GM21526 (cell line): ENCODE data around the gene LSM14A.
"Not testable (repeated sequence)": the region's sequence is repeated elsewhere in the genome, so short reads cannot be mapped to it uniquely, and the experiment has no call there.

Experiments used
- ATAC-seq: cut with Tn5 transposase; IDR thresholded peaks from one replicate; pipeline ENCODE4 v1.9.1; 2021; ENCODE audit warnings: moderate library complexity; ENCODE audit not compliant: unreplicated experiment, low FRiP score

The LSM14A gene

DNA sequence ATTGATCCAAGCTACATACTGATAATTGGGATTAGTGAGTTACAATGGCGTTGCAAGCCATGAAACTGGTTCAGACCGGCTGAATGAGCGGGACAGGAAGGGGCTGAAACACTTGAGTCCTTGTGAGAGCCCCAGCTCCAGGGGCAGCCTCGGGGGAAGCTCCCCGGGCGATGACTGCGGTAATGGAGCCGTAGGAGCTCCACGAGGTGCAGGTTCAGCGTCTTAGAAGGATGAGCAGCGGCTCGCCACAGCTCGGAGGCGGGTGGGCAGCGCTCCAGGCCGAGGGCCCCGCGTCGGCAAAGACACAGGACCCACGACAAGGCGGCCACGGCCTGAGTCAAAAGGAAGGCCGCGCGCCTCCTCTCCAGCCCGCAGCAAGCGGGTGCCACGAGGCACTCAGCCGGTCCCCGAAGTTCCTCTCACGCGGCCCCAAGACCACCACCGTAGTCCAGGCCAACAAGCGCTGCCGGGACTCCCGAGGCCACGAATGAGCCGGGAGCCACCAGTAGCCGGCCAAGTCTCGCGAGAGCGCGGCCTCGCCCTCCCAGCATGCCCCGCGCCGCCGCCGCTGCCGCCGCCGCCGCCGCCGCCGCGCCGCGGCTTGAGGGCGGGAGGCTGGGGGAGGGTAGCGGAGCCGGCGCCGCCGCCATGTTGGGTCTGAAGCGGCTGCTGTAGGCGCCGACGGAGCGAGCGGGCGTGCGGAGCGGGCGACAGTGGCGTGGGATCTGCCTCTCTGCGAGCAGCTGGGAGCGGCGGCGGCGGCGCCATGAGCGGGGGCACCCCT lies at the start of gene LSM14A:
TSS of gene LSM14A (plus strand) at position 628 of the 784 bp plus-strand sequence. CDS start at position 767, 139 bp downstream.
- peak; percentile 57 for ATAC-seq

DNA sequence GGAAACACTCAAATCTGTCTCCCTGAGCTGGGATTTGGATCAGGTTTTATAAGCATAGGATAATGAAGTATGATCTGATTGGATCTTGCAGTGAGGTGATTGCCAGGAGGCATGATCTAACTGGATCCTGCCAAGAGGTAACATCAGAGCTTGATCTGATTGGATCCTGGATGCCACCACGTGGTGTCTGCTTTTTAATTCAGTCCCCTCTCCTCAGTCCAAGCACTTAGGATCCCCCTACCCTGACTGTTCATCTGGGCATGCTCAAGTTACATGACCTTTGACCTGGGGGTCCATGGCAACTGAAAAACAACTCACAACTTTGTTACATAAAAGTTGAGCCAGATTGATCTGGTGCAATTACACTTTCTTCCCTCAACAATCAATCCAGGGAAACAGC lies 47.5 kb upstream of the LSM14A start:
- no peak for ATAC-seq

DNA sequence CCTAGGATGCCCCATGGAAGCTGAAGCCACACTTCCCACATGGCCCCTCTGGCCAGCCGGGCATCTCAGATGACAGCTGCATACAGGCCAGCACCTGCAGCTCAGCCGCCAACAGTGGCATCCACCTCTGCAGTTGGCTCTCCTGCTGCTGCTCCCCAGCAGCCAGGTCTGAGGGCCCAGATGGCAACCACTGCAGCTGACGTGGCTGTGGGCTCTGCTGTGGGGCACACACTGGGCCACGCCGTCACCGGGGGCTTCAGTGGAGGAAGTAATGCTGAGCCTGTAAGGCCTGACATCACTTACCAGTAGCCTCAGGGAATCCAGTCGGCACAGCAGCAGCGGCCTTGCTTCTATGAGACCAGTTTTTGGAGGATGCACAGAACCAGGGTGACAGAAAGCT lies 45.3 kb upstream of the LSM14A start:
- no peak for ATAC-seq

DNA sequence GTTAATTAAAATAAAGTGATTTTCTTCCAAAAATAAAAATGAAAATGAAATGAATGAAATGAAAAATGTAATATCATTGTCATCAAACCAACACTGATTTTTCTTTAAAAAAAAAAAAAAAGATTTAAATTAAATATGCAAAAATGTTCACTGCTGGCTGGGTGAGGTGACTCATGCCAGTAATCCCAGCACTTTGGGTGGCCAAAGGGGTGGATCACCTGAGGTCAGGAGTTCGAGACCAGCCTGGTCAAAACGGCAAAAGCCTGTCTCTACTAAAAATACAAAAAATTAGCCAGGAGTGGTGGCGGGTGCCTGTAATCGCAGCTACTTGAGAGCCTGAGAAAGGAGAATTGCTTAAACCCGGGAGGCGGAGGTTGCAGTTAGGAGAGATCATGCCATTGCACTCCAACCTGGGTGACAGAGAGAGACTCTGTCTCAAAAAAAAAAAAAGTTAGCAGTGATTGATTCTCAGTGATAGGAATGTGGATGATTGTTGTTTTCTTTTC lies 44.6 kb upstream of the LSM14A start:
- ATAC-seq, result no peak

DNA sequence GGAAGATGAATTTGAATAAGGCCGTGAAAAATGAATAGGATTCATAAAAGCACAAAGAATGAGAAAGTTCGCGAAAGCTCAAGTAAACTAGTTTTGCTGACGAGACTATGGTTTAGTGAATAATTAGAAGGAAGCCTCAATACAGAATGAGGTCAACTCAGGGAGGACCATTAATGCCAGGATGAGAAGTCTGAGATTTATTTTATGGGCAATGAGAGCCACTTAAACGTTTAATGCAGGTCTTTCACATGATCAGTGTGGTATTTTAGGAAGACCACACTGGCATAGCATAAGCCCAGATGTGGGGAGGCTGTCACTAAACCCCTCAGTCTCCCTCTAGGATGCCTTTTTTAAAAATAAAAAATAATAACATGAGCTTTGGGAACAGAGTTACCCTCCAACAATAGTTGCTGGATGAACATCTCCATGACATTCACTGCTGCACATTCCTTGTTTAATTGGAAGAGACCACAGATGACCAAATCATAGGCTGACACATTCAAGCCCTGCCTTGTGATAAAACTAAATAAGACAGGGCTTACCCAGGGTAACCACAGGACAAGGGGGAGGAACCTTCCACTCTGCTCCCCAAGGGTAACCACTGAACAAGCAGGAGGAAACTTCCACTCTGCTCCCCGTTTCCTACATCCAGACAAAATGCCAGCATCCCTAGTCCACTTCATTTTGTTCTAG lies 43.6 kb upstream of the LSM14A start:
- ATAC-seq, result no peak

DNA sequence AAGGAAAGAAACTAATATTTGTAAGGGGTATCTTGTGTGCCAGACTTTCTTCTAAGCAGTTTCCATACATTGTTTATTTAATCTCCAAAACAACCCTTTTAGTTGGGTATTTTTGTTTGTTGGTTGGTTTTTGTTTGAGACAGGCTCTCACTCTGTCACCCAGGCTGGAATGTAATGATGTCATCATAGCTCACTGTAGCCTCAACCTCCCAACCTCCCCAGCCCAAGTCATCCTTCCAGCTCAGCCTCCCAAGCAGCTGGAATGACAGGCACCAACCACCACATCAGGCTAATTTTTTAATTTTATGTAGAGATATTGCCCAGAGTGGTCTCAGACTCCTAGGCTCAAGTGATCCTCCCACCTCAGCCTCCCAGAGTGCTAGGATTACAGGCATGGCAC lies 41.2 kb upstream of the LSM14A start:
- no peak for ATAC-seq

DNA sequence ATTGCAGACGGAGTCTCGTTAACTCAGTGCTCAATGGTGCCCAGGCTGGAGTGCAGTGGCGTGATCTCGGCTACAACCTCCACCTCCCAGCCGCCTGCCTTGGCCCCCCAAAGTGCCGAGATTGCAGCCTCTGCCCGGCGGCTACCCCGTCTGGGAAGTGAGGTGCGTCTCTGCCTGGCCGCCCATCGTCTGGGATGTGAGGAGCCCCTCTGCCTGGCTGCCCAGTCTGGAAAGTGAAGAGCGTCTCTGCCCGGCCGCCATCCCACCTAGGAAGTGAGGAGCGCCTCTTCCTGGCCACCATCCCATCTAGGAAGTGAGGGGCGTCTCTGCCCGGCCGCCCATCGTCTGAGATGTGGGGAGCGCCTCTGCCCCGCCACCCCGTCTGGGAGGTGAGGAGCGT lies 40.2 kb upstream of the LSM14A start:
- not testable (repeated sequence) for ATAC-seq

DNA sequence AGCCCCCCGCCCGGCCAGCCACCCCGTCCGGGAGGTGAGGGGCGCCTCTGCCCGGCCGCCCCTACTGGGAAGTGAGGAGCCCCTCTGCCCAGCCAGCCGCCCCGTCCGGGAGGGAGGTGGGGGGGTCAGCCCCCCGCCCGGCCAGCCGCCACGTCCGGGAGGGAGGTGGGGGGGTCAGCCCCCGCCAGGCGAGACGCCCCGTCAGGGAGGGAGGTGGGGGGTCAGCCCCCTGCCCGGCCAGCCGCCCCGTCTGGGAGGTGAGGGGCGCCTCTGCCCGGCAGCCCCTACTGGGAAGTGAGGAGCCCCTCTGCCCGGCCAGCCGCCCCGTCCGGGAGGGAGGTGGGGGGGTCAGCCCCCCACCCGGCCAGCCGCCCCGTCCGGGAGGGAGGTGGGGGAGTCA lies 39.6 kb upstream of the LSM14A start:
- ATAC-seq, result not testable (repeated sequence)

DNA sequence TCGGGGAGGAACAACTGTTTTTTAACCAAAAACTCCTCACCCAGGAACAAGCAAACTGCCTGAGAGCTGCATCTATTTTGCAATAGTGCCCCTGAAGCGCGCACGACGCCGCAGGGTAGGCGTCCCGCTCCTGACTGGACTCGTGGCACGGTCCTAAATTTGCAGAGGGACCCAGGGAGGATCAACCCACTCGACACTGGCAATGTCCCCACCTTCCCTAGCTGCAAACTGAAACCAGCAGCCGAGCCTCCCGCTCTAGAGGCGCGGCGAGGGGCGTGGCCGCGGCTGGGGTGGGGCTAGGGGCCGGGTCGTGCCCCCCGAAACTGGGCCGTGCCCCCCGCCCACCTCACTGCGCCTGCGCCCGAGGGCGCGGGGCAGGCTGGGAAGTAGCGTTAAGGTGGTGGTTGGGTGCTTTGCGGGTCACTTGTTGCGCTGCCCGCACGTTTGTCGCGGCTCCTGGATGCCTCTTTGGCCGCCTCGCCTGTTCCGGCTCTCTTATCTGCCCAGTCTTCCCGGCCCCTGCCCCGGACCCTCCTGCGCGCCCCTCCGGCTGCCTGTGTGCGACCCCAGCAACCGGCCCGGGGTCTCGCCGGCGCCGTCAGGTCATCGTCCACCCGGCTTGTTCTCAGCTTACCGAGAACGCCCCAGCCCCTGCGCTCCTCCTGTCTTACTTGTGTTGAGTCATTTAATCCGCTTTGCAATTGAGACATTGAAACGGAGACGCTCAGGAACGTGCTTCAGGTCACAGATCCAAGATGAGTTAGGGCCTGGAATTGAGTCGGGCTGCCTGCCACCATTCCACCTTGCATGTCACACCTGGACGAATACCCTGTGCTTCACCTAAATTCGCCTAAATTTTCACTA lies 37.9 kb upstream of the LSM14A start:
- peak; percentile 94 for ATAC-seq

DNA sequence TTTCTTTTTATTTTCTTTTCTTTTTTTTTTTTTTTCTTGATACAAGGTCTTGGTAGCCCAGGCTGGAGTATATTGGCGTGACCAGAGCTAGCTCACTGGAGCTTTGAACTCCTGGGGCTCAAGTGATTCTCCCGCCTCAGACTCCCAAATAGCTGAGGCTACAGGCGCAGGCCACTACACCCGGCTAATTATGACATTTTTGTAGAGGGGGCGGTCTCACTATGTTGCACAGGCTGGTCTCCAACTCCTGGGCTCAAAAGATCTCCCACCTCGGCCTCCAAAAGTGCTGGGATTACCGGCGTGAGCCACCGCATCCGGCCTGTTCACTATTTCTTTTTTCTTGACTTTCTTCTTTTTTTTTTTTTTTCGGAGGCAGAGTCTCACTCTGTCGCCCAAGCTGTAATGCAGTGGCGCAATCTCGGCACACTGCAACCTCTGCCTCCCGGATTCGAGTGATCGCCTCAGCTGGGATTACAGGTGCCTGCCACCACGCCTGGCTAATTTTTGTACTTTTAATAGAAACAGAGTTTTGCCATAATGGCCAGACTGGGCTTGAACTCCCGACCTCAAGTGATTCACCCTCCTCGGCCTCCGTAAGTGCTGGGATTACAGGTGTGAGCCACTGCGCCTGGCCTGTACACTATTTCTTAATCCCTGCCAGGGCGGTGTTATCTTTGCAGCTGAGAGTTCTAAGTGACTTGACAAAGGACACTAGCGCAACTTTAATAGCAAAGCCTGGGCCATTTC lies 37.1 kb upstream of the LSM14A start:
- no peak for ATAC-seq

DNA sequence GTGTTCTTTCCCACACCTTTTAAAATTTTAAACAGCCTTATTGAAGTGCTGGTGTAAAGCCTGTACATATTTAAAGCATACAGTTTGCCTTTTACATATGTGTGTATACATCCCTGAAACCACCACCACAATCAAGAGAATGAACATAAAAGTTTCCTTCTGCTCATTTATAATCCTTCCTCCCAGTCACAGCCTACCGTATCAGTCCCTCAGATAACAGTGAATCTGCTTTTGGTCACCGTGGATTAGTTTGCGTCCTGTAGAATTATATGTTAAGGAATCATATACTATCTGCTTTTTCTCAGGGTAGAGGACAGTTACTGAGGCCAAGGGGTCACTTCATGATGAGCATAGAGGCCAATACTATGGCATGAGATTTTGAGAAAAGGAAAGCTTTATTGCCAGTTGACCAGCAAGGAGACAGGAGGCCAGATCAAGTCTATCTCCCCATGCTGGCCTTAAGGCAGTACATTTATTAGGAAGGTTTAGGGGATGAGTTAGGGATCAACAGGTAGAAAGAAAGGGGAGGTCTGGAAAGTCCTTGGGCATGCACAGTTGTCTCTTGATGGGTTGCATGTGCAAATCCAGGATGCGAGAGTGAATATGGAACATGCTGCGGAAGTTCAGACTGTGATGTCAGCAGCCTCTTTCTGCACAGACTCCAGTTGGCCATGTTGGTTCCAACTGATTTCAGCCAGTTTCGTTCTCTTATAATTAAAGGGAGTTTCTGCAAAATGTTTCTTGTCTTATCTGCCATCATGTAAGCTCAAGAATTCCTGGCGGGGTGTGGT lies 36.3 kb upstream of the LSM14A start:
- ATAC-seq, result no peak

DNA sequence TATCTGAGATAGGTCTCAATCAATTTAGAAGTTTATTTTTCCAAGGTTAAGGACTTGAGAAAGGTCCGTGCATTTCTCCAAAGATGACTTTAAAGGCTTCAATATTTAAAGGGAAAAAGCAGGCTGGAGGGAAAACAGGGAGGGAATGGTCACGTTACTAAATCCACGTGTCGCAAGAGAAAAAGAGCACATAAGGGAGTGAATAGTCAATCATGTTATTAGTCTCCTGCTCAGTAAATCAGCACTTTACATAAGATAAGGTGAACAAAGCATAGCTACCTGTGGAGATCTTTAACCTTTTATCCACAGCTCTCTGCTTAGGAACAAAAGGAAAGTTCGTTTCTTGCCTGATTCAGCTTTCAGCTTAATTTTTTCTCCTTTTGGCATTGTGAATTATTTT lies 31.3 kb upstream of the LSM14A start:
- ATAC-seq, result no peak

DNA sequence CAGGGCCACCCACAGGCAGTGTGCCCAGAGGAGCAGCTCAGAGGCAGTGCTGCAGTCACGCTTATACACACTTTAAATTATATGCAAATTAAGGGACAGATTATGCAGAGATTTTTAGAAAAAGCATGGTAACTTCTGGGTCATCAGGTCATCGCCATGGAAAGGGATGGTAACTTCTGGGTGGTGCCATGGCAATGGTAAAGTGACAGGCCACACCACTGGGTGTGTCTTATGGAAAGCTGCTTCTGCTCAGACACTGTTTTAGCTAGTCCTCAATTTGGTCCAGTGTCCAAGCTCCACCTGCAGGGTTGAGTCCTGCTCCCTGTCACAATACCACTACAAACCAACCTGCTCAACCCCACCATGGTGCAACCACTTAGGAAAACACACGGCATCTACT lies 29.9 kb upstream of the LSM14A start:
- no peak for ATAC-seq

DNA sequence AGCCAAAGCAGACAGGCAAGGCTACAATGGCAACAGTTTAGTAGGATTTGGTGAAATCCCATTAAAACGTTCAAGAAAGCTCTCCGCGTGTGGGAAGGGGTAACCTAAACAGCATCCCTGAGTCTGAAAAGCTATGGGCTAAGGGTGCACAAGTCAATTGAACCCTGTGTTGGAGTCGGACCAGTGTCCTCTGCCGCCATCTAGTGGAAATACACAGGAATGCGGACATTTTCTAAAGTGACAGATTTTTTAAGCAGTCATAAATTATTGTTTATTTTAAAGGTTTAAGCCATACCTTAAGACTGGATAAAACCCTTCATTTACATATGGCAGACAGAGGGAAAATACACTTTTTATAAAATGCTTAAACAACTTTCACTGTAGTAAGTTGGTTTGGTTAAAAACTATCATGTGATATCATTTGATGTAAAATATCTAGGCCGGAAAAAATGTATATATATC lies 26.5 kb upstream of the LSM14A start:
- ATAC-seq, result no peak

DNA sequence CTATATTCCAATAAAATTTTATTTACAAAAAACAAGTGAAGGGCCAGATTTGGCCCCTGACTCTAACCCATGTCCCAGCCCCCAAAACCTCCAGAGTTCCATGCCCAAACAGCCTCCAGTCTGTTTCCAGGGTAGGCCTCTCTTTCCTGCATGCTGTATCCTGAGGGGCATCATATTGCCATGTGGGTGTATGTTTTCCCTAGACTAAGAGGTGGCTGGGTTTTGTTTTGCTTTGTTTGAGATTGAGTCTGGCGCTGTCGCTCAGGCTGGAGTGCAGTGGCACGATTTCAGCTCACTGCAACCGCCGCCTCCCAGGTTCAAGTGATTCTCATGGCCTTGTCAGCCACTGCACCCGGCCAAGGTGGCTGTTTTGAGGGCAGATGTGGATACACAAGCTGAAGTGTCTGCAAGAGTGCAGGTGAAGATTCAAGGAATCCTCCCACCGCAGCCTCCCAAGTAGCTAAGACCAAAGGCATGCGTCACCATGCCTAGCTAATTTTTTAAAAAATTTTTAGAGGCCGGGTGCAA lies 23.6 kb upstream of the LSM14A start:
- no peak for ATAC-seq

DNA sequence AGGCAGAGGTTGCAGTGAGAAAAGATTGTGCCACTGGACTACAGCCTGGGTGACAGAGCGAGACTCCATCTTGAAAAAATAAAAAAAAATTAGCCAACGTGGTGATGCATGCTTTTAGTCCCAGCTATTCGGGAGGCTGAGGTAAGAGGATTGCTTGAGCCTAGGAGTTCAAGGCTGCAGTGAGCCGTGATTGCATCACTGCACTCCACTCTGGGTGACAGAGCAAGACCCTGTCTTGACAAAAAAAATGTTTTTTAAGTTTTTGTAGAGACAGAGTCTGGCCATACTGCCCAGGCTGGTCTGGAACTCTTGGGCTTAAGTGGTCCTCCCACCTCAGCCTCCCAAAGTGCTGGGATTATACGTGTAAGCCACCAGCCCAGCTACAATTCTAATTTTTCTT lies 22.4 kb upstream of the LSM14A start:
- no peak for ATAC-seq

DNA sequence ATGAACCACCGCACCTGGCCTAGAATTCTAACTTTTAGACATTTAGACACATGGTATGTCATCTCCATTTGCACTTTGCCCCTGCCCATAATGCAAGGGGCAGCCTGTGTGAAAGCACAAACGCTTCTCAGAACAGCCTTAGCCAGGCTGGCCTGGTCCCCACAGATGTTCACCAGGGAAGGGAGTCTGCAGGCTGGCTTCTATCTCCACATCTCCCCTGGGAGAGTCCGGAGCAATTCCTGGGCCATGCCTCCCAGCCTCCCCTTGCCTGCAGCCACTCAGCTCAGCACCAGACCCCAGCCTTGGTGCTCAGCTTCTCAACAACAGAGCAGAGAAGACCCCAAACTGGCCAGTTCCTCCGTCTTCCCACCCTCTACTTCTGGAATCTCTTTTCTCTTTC lies 21.7 kb upstream of the LSM14A start:
- ATAC-seq, result no peak

DNA sequence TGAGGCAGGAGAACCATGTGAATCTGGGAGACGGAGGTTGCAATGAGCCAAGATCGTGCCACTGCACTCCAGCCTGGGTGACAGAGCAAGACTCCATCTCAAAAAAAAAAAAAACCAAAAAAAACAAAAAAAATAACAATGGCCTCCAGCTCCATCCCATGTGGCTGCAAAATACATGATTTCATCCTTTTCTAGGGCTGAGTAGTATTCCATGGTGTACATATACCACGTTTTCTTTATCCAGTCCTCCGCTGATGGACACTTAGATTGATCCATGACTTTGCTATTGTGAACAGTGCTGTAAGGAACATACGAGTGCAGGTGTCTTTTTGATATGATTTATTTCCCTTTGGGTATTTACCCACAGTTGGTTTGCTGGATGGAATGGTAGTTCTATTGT lies 20.9 kb upstream of the LSM14A start:
- ATAC-seq, result no peak

DNA sequence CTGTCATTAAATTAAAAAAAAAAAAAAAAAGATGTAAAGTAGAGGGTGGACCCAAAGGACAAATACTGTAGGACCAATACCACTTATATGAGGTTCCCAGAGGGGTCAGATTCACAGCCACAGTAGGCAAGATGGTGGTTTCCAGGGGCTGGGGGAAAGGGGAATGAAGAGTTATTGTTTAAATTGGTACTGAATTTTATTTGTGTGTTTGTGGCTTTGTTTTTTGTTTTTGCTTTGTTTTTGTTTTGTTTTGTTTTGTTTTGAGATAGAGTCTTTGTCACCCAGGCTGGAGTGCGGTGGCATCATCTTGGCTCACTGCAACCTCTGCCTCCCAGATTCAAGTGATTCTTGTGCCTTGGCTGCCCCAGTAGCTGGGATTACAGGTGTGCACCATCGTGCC lies 17.9 kb upstream of the LSM14A start:
- ATAC-seq, result no peak
